ENCODE measurements around the gene POLR1B. TPM values are rescaled to one million over a fixed set of nuclear protein-coding genes. Genes with fewer than 3 reads are reported as not detected.

Gene POLR1B
- total RNA-seq, 1 donor = 10.5 TPM

DNA sequence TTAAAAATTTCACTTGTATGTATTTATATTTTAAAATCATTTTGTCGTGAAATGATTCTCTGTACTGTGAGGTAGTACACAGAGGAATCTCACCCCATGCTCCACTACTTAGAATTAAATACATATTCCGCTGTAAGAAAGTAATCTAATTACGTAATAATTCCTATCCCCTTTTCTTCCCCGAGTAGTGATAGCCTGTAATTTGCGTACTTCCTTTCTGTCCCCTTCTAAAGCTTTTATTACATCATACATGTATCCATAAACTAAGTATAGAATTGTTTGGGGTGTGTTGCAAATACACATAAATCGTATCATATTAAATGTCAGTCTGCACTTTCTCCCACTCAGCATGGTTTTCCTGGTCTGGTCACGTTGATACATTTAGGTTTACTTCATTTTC, 29.7 kb downstream of the POLR1B start:
- Histone ChIP-seq H3K79me2 (ENCODE audit: insufficient read depth, low read length) (no peaks in the 10 kb centered on the region), H3K9me3 (ENCODE audit: low read depth, low read length) (no peaks in the 10 kb centered on the region), H2AFZ (ENCODE audit: low read length) (no peak overlapping the region), H3K4me2 (ENCODE audit: insufficient read depth, low read length) (no peak overlapping the region), H3K4me3 (ENCODE audit: insufficient read depth, low read length) (no peak overlapping the region), H4K20me1 (ENCODE audit: insufficient read depth, low read length) (no peaks in the 10 kb centered on the region), H3K27me3 (ENCODE audit: insufficient read depth, low read length) (no peaks in the 10 kb centered on the region), H3K4me1 (ENCODE audit: insufficient read depth, low read length) (no peaks in the 10 kb centered on the region), H3K36me3 (ENCODE audit: insufficient read depth, low read length) (peaks cover 60% of the 10 kb centered on the region), H3K27ac (ENCODE audit: low read depth, low read length) (no peak overlapping the region)
- no peak for TF ChIP-seq CTCF (IDR thresholded peaks at IDR 0.05; ENCODE audit: extremely low read depth, low read depth, low read length)
- no peak for DNase-seq (ENCODE audit: insufficient read length, low spot score, missing footprints)

DNA sequence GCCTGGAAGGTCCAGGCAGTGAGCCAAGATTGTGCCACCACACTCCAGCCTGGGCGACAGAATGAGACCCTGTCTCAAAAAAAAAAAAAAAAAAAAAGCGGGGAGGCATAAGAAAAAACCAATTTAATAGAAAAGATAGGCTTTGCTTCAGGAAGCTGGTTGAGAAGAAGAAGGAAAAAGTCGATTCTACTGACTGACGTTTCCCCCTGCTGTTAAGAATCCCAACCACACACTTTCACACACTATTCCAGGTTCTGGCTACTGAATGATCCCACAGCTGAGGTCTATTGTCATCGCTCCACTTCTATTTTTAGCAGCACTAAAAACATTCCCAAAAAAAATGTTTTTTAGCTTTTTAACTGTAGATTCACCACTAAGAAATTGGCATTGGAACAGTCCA, 35.5 kb downstream of the POLR1B start:
- Histone ChIP-seq H3K27me3 (ENCODE audit: insufficient read depth, low read length) (no peaks in the 10 kb centered on the region), H2AFZ (ENCODE audit: low read length) (no peak overlapping the region), H4K20me1 (ENCODE audit: insufficient read depth, low read length) (no peaks in the 10 kb centered on the region), H3K36me3 (ENCODE audit: insufficient read depth, low read length) (peaks cover 28% of the 10 kb centered on the region), H3K4me3 (ENCODE audit: insufficient read depth, low read length) (no peak overlapping the region), H3K27ac (ENCODE audit: low read depth, low read length) (no peak overlapping the region), H3K79me2 (ENCODE audit: insufficient read depth, low read length) (no peaks in the 10 kb centered on the region), H3K4me1 (ENCODE audit: insufficient read depth, low read length) (peaks cover 16% of the 10 kb centered on the region), H3K4me2 (ENCODE audit: insufficient read depth, low read length) (no peak overlapping the region), H3K9me3 (ENCODE audit: low read depth, low read length) (no peaks in the 10 kb centered on the region)
- peak; percentile 43 for TF ChIP-seq CTCF (IDR thresholded peaks at IDR 0.05; ENCODE audit: extremely low read depth, low read depth, low read length)
- no peak for DNase-seq (ENCODE audit: insufficient read length, low spot score, missing footprints)

DNA sequence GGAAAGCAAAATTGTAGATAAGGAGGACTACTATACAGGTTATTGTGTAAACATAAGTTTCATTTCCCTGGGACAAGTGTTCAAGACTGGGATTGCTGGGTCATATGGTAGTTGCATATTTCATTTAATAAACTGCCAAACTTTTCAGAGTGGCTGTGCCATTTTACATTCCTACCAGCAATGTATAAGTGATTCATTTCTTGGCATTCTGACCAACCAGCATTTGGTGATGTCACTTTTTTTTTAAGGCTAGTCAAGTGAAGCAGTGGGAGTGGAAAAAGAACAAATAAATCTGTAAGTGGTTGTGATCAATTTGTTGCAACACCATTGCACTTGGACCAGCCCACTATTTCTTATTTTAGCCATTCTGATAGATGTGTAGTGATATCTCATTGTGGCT, 37.0 kb downstream of the POLR1B start:
- Histone ChIP-seq H3K9me3 (ENCODE audit: low read depth, low read length) (no peaks in the 10 kb centered on the region), H4K20me1 (ENCODE audit: insufficient read depth, low read length) (no peaks in the 10 kb centered on the region), H3K27me3 (ENCODE audit: insufficient read depth, low read length) (no peaks in the 10 kb centered on the region), H2AFZ (ENCODE audit: low read length) (no peak overlapping the region), H3K4me3 (ENCODE audit: insufficient read depth, low read length) (no peak overlapping the region), H3K4me2 (ENCODE audit: insufficient read depth, low read length) (no peak overlapping the region), H3K36me3 (ENCODE audit: insufficient read depth, low read length) (peaks cover 18% of the 10 kb centered on the region), H3K27ac (ENCODE audit: low read depth, low read length) (no peak overlapping the region), H3K4me1 (ENCODE audit: insufficient read depth, low read length) (peaks cover 25% of the 10 kb centered on the region), H3K79me2 (ENCODE audit: insufficient read depth, low read length) (no peaks in the 10 kb centered on the region)
- DNase-seq (ENCODE audit: insufficient read length, low spot score, missing footprints) = no peak
- peak; percentile 27 for TF ChIP-seq CTCF (IDR thresholded peaks at IDR 0.05; ENCODE audit: extremely low read depth, low read depth, low read length)

DNA sequence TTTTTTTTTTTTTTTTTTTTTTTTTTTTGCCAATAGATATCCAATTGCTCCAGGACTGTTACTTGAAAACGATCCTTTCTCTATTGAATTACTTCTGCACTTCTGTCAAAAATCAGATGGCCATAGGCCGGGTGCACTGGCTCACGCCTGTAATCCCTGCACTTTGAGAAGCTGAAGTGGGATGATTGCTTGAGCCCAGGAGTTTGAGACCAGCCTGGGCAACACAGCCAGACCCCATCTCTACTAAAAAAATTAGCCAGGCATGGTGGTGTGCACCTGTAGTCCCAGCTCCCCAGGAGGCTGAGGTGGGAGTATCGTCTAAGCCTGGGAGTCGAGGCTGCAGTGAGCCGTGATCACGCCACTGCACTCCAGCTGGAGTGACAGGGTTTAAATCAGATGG, 37.8 kb downstream of the POLR1B start:
- no peak for DNase-seq (ENCODE audit: insufficient read length, low spot score, missing footprints)
- peaks cover 1% of the 10 kb centered on the region for H3K79me2 ChIP-seq (ENCODE audit: insufficient read depth, low read length)
- TF ChIP-seq CTCF (IDR thresholded peaks at IDR 0.05; ENCODE audit: extremely low read depth, low read depth, low read length) = no peak

More for the DNA sequence above, 37.8 kb downstream of the POLR1B start:
- Histone ChIP-seq H3K4me3 (ENCODE audit: insufficient read depth, low read length) (no peak overlapping the region), H3K4me1 (ENCODE audit: insufficient read depth, low read length) (peaks cover 31% of the 10 kb centered on the region), H3K27me3 (ENCODE audit: insufficient read depth, low read length) (no peaks in the 10 kb centered on the region), H3K9me3 (ENCODE audit: low read depth, low read length) (no peaks in the 10 kb centered on the region), H3K4me2 (ENCODE audit: insufficient read depth, low read length) (no peak overlapping the region), H2AFZ (ENCODE audit: low read length) (no peak overlapping the region), H3K36me3 (ENCODE audit: insufficient read depth, low read length) (peaks cover 13% of the 10 kb centered on the region), H3K27ac (ENCODE audit: low read depth, low read length) (no peak overlapping the region), H4K20me1 (ENCODE audit: insufficient read depth, low read length) (no peaks in the 10 kb centered on the region)

Data from osteoblast (primary cell).